Measurements from ENCODE around the gene KLRK1.
"Not testable (repeated sequence)": the region's sequence is repeated elsewhere in the genome, so short reads cannot be mapped to it uniquely, and the experiment has no call there.

KLRK1 gene

GRCh38 chr12:10361622-10362021, 28.2 kb downstream of the KLRK1 start:
- peak; percentile 76 for DNase-seq

- DNase-seq, result peak; percentile 94
These were observed 28.8 kb downstream of the KLRK1 start for GRCh38 chr12:10361084-10361483.

GRCh38 chr12:10358969-10359368, 30.9 kb downstream of the KLRK1 start:
- no peak for DNase-seq

- DNase-seq, result peak; percentile 36
These were observed 31.7 kb downstream of the KLRK1 start for GRCh38 chr12:10358131-10358530.

GRCh38 chr12:10354502-10354901, 35.3 kb downstream of the KLRK1 start:
- no peak for DNase-seq

GRCh38 chr12:10354071-10354470, 35.8 kb downstream of the KLRK1 start:
- DNase-seq, result peak; percentile 31

- not testable (repeated sequence) for DNase-seq
These were observed 38.4 kb downstream of the KLRK1 start for GRCh38 chr12:10351457-10351856.

GRCh38 chr12:10341892-10342509, 47.8 kb downstream of the KLRK1 start:
- no peak for DNase-seq

GRCh38 chr12:10340946-10341345, 48.9 kb downstream of the KLRK1 start:
- DNase-seq, result not testable (repeated sequence)

- DNase-seq, result no peak
These were observed 50.6 kb downstream of the KLRK1 start for GRCh38 chr12:10339053-10339840.

GRCh38 chr12:10338470-10338869, 51.4 kb downstream of the KLRK1 start:
- not testable (repeated sequence) for DNase-seq

- not testable (repeated sequence) for DNase-seq
These were observed 53.6 kb downstream of the KLRK1 start for GRCh38 chr12:10336196-10336595.

- DNase-seq, result peak; percentile 74
These were observed 58.1 kb downstream of the KLRK1 start for GRCh38 chr12:10331642-10332239.

- DNase-seq, result not testable (repeated sequence)
These were observed 61.1 kb downstream of the KLRK1 start for GRCh38 chr12:10328691-10329090.

Measured in NCI-H510A treated with DMSO at 0.1 percent for 48 hours (cell line).